ENCODE data around the gene LITAF. TPM values are rescaled to one million over a fixed set of nuclear protein-coding genes. Genes with fewer than 3 reads are reported as not detected.
A peak's percentile ranks its signal among the peaks of the same experiment; 100 is the strongest.

The LITAF gene
- total RNA-seq, 2 experiments from 2014 or later, result 12.2 to 43.2 TPM

GRCh38 chr16:11521055-11521454 lies 65.7 kb downstream of the LITAF start:
- Histone ChIP-seq H3K4me1 (ENCODE audit: insufficient read depth, low read length, poor library complexity, severe bottlenecking) (peaks cover 10% of the 10 kb centered on the region), H3K4me2 (ENCODE audit: low read length) (no peak overlapping the region), H3K36me3 (ENCODE audit: insufficient read depth, low read length) (no peaks in the 10 kb centered on the region), H2AFZ (ENCODE audit: low read length) (no peak overlapping the region), H4K20me1 (ENCODE audit: insufficient read depth, low read length) (no peaks in the 10 kb centered on the region), H3K9me2 (ENCODE audit: insufficient read depth, low read length) (no peaks in the 10 kb centered on the region), H3K27ac (ENCODE audit: low read depth, low read length, poor library complexity, severe bottlenecking) (no peak overlapping the region), H3K79me2 (ENCODE audit: insufficient read depth, low read depth, low read length) (no peaks in the 10 kb centered on the region), H3K9me3 (ENCODE audit: low read length) (peaks cover 5% of the 10 kb centered on the region; the same call in 1 of the 2 replicates), H3K4me3 (ENCODE audit: low read depth, low read length, poor library complexity, severe bottlenecking) (no peak overlapping the region)
- ChIA-PET POLR2A (no interaction called here), CTCF (ENCODE audit: unreplicated experiment) (no interaction called here)
- BruUV-seq (replicated peaks), result no TSS peak
- TF ChIP-seq CTCF (conservative IDR thresholded peaks at IDR 0.05; ENCODE audit: low read length), result no peak
- TF ChIP-seq EZH2phosphoT487 (IDR thresholded peaks at IDR 0.05; ENCODE audit: borderline replicate concordance, low read depth, low read length), result no peak
- no peak for DNase-seq (ENCODE audit: low spot score)
- intact Hi-C loops (cut with micrococcal nuclease; ENCODE audit: unreplicated experiment), result no loop called here

GRCh38 chr16:11520442-11520841 lies 66.3 kb downstream of the LITAF start:
- Histone ChIP-seq H3K36me3 (ENCODE audit: insufficient read depth, low read length) (no peaks in the 10 kb centered on the region), H3K27ac (ENCODE audit: low read depth, low read length, poor library complexity, severe bottlenecking) (no peak overlapping the region), H3K4me3 (ENCODE audit: low read depth, low read length, poor library complexity, severe bottlenecking) (no peak overlapping the region), H4K20me1 (ENCODE audit: insufficient read depth, low read length) (no peaks in the 10 kb centered on the region), H2AFZ (ENCODE audit: low read length) (no peak overlapping the region), H3K79me2 (ENCODE audit: insufficient read depth, low read depth, low read length) (no peaks in the 10 kb centered on the region), H3K9me2 (ENCODE audit: insufficient read depth, low read length) (no peaks in the 10 kb centered on the region), H3K9me3 (ENCODE audit: low read length) (peaks cover 5% of the 10 kb centered on the region; the same call in 1 of the 2 replicates), H3K4me1 (ENCODE audit: insufficient read depth, low read length, poor library complexity, severe bottlenecking) (peaks cover 10% of the 10 kb centered on the region), H3K4me2 (ENCODE audit: low read length) (no peak overlapping the region)
- CTCF ChIA-PET (ENCODE audit: unreplicated experiment), result no interaction called here
- no TSS peak for BruUV-seq (replicated peaks)
- intact Hi-C loops (cut with micrococcal nuclease; ENCODE audit: unreplicated experiment), result no loop called here
- TF ChIP-seq EZH2phosphoT487 (IDR thresholded peaks at IDR 0.05; ENCODE audit: borderline replicate concordance, low read depth, low read length) (no peak), CTCF (conservative IDR thresholded peaks at IDR 0.05; ENCODE audit: low read length) (no peak)
- no peak for DNase-seq (ENCODE audit: low spot score)
- POLR2A ChIA-PET, result interaction anchor here (0.7 kb wide), 1 partner anchor 93 kb away, joined by 8 read pairs; no protein-coding TSS in a partner anchor

GRCh38 chr16:11517961-11518360 lies 68.8 kb downstream of the LITAF start:
- no peaks in the 10 kb centered on the region for H3K79me2 ChIP-seq (ENCODE audit: insufficient read depth, low read depth, low read length)

More at GRCh38 chr16:11517961-11518360, 68.8 kb downstream of the LITAF start:
- no peaks in the 10 kb centered on the region for H3K9me2 ChIP-seq (ENCODE audit: insufficient read depth, low read length)
- no peak for TF ChIP-seq CTCF (conservative IDR thresholded peaks at IDR 0.05; ENCODE audit: low read length)
- no peak for TF ChIP-seq EZH2phosphoT487 (IDR thresholded peaks at IDR 0.05; ENCODE audit: borderline replicate concordance, low read depth, low read length)
- no peak overlapping the region for H3K4me3 ChIP-seq (ENCODE audit: low read depth, low read length, poor library complexity, severe bottlenecking)
- no peak for DNase-seq (ENCODE audit: low spot score)
- no peak overlapping the region for H3K4me2 ChIP-seq (ENCODE audit: low read length)
- no TSS peak for BruUV-seq (replicated peaks)
- no peaks in the 10 kb centered on the region for H3K36me3 ChIP-seq (ENCODE audit: insufficient read depth, low read length)
- H4K20me1 ChIP-seq (ENCODE audit: insufficient read depth, low read length), result no peaks in the 10 kb centered on the region
- CTCF ChIA-PET (ENCODE audit: unreplicated experiment), result no interaction called here
- no peak overlapping the region for H3K27ac ChIP-seq (ENCODE audit: low read depth, low read length, poor library complexity, severe bottlenecking)
- POLR2A ChIA-PET, result interaction anchor here (0.6 kb wide), 1 partner anchor 12 kb away, joined by 8 read pairs; no protein-coding TSS in a partner anchor
- peaks cover 5% of the 10 kb centered on the region; the same call in 1 of the 2 replicates for H3K9me3 ChIP-seq (ENCODE audit: low read length)
- 0 out of 2 replicates have a peak overlapping the region, but pooled peaks have one; percentile 3 for H2AFZ ChIP-seq (ENCODE audit: low read length)
- intact Hi-C loops (cut with micrococcal nuclease; ENCODE audit: unreplicated experiment), result no loop called here
- peaks cover 6% of the 10 kb centered on the region for H3K4me1 ChIP-seq (ENCODE audit: insufficient read depth, low read length, poor library complexity, severe bottlenecking)
